Mesendoderm (in vitro differentiated cells): ENCODE data around the gene IL1R1.
A peak's percentile ranks its signal among the peaks of the same experiment; 100 is the strongest.

Source experiments
- DNase-seq: peaks from one replicate; pipeline ENCODE4 v3.0.0; 2013
- H2AK5ac ChIP-seq: 2 replicates; pipeline ENCODE4 v1.6.1; 2013; ENCODE audit warnings: low read length, inconsistent platforms
- H2BK120ac ChIP-seq: 2 replicates; pipeline ENCODE4 v1.6.1; 2013; ENCODE audit warnings: low read depth, mild to moderate bottlenecking, low read length, moderate library complexity, mixed read lengths
- H2BK15ac ChIP-seq: replicated peaks from 2 replicates; pipeline ENCODE4 v1.6.1; 2013; ENCODE audit warnings: low read depth, mild to moderate bottlenecking, moderate library complexity
- H2BK5ac ChIP-seq: 2 replicates; pipeline ENCODE4 v1.6.1; 2013; ENCODE audit warnings: low read length, inconsistent platforms
- H3K18ac ChIP-seq: 2 replicates; pipeline ENCODE4 v1.6.1; 2013; ENCODE audit warnings: mild to moderate bottlenecking, low read length, mixed read lengths
- H3K23ac ChIP-seq: one replicate; pipeline ENCODE4 v1.6.1; 2013; ENCODE audit warnings: low read length
- H3K27ac ChIP-seq: 2 replicates; pipeline ENCODE4 v1.5.1; 2013; ENCODE audit warnings: low read depth, mild to moderate bottlenecking, inconsistent platforms, low read length, moderate library complexity
- H3K27me3 ChIP-seq: 2 replicates; pipeline ENCODE4 v1.6.1; 2013; ENCODE audit warnings: low read length, control low read depth, mild to moderate bottlenecking, inconsistent platforms; ENCODE audit not compliant: insufficient read depth, poor library complexity
- H3K36me3 ChIP-seq: 2 replicates; pipeline ENCODE4 v1.6.1; 2013; ENCODE audit warnings: low read length, inconsistent platforms; ENCODE audit not compliant: control insufficient read depth, insufficient read depth
- H3K4ac ChIP-seq: one replicate; pipeline ENCODE4 v1.6.1; 2013; ENCODE audit warnings: low read depth, mild to moderate bottlenecking, low read length, moderate library complexity
- H3K4me1 ChIP-seq: 2 replicates; pipeline ENCODE4 v1.6.1; 2013; ENCODE audit warnings: low read depth, low read length, inconsistent platforms; ENCODE audit not compliant: control insufficient read depth
- H3K4me2 ChIP-seq: 2 replicates; pipeline ENCODE4 v1.6.1; 2013; ENCODE audit warnings: low read length
- H3K4me3 ChIP-seq: 2 replicates; pipeline ENCODE4 v1.5.1; 2013; ENCODE audit warnings: mild to moderate bottlenecking, low read length
- H3K56ac ChIP-seq: one replicate; pipeline ENCODE4 v1.6.1; 2013; ENCODE audit warnings: low read length
- H3K79me1 ChIP-seq: 2 replicates; pipeline ENCODE4 v1.6.1; 2013; ENCODE audit warnings: low read length, inconsistent platforms
- H3K79me2 ChIP-seq: 2 replicates; pipeline ENCODE4 v1.6.1; 2013; ENCODE audit warnings: mild to moderate bottlenecking, low read length; ENCODE audit not compliant: control insufficient read depth, insufficient read depth
- H3K9ac ChIP-seq: 2 replicates; pipeline ENCODE4 v1.6.1; 2013; ENCODE audit warnings: low read length, inconsistent platforms
- H4K5ac ChIP-seq: one replicate; pipeline ENCODE4 v1.6.1; 2013; ENCODE audit warnings: low read length
- H4K8ac ChIP-seq: one replicate; pipeline ENCODE4 v1.6.1; 2013; ENCODE audit warnings: low read depth, mild to moderate bottlenecking, control low read depth, low read length, moderate library complexity
- WGBS: extraction: QIAGEN DNeasy Blood & Tissue Kit; methylation state at CpG from one replicate; pipeline ENCODE4 v1.1.7; 2013; ENCODE audit warnings: low lambda C conversion rate, missing lambda C conversion rate; ENCODE audit not compliant: insufficient coverage; ENCODE audit errors: extremely low coverage; 5-methylcytosine and 5-hydroxymethylcytosine counted together

Gene IL1R1

DNA sequence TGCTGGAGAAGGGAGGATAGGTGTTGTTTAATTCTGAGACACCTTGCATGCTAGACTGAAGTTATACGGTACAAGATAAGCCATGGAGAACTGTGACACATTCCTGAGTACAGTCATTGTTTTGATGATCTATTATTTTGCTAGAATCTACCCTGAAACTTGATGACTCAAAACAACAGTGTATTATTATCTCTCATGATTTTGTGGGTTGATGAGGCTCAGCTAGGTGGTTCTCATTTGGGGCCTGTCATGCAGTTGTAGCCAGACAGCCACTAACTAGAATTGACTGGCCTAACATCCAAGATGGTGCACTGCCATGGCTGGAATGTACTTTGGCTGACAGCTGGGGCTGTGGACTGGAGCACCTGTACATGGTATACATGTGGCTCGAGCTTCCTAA is 5.4 kb upstream of the IL1R1 start:
- Histone ChIP-seq H4K5ac (no peak overlapping the region), H3K9ac (no peak overlapping the region), H3K4me1 (no peaks in the 10 kb centered on the region), H2BK120ac (no peak overlapping the region), H4K8ac (no peak overlapping the region), H3K18ac (no peak overlapping the region), H3K79me1 (no peaks in the 10 kb centered on the region), H3K36me3 (no peaks in the 10 kb centered on the region), H2BK15ac (no peak overlapping the region), H3K4me2 (no peak overlapping the region), H2BK5ac (no peak overlapping the region), H3K23ac (no peak overlapping the region), H3K56ac (no peak overlapping the region), H3K27ac (no peak overlapping the region), H2AK5ac (no peak overlapping the region), H3K4me3 (no peak overlapping the region), H3K27me3 (no peaks in the 10 kb centered on the region), H3K4ac (no peak overlapping the region), H3K79me2 (no peaks in the 10 kb centered on the region)
- WGBS = no CpG with 5 or more reads among the region's 2 CpGs
- DNase-seq = no peak

DNA sequence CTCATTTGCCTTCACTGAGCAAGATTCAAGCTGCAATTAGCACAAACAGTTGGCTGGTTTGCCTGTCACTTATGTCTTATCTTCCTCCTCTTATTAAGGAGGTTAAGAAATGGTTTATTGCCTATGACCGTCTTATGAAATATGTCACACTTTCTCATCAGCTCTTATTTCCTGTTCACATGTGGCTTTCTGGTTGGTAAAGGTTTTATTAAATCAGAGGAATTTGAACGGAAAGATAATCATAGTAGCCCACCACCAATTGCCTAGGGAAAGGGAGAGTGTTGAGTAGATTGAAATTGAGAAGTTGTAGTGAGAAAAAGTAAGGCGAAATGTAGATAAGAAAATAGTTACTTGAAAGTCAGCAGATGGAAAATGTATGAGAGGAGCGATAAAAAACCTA is 4.2 kb upstream of the IL1R1 start:
- Histone ChIP-seq H3K4ac (no peak overlapping the region), H3K4me3 (no peak overlapping the region), H3K56ac (no peak overlapping the region), H4K8ac (no peak overlapping the region), H3K9ac (no peak overlapping the region), H2BK120ac (no peak overlapping the region), H3K27me3 (no peaks in the 10 kb centered on the region), H3K79me2 (no peaks in the 10 kb centered on the region), H2AK5ac (no peak overlapping the region), H2BK5ac (no peak overlapping the region), H3K4me1 (no peaks in the 10 kb centered on the region), H4K5ac (no peak overlapping the region), H3K4me2 (no peak overlapping the region), H3K18ac (no peak overlapping the region), H3K27ac (no peak overlapping the region), H3K79me1 (no peaks in the 10 kb centered on the region), H2BK15ac (no peak overlapping the region), H3K23ac (no peak overlapping the region), H3K36me3 (no peaks in the 10 kb centered on the region)
- DNase-seq = peak; percentile 18
- 100% methylated on average over 2 of the region's 4 CpGs for WGBS

DNA sequence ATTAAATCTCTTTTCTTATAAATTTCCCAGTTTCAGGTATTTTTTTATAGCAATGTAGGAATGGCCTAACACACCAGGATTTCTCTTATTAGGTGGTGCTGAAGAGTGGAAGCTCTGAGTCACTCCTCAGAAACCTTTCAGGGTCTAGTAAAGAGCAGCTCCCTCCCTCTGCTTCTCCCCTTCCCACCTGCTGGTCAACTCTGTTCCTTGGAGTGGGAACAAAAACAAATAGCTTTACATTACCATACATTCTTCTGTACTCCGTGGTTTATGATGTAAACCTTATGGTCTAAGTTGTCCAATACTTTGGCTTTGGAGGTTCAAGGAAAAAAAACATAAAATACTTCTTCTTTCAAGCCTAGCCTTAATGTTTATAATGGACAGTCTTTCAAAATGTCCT is 2.7 kb upstream of the IL1R1 start:
- no peaks in the 10 kb centered on the region for H3K79me1 ChIP-seq
- no peak overlapping the region for H3K9ac ChIP-seq
- H3K4ac ChIP-seq = no peak overlapping the region
- no peak overlapping the region for H2BK5ac ChIP-seq
- H3K36me3 ChIP-seq = no peaks in the 10 kb centered on the region
- no peak overlapping the region for H3K4me2 ChIP-seq
- no peak overlapping the region for H2AK5ac ChIP-seq
- WGBS = no CpG with 5 or more reads among the region's 1 CpG
- H3K79me2 ChIP-seq = no peaks in the 10 kb centered on the region
- H2BK120ac ChIP-seq = no peak overlapping the region
- H2BK15ac ChIP-seq = no peak overlapping the region
- H3K56ac ChIP-seq = no peak overlapping the region
- no peak for DNase-seq
- H3K18ac ChIP-seq = no peak overlapping the region
- H3K27ac ChIP-seq = no peak overlapping the region
- H3K23ac ChIP-seq = no peak overlapping the region
- no peak overlapping the region for H3K4me3 ChIP-seq
- no peak overlapping the region for H4K5ac ChIP-seq
- no peaks in the 10 kb centered on the region for H3K4me1 ChIP-seq
- H3K27me3 ChIP-seq = no peaks in the 10 kb centered on the region
- no peak overlapping the region for H4K8ac ChIP-seq

DNA sequence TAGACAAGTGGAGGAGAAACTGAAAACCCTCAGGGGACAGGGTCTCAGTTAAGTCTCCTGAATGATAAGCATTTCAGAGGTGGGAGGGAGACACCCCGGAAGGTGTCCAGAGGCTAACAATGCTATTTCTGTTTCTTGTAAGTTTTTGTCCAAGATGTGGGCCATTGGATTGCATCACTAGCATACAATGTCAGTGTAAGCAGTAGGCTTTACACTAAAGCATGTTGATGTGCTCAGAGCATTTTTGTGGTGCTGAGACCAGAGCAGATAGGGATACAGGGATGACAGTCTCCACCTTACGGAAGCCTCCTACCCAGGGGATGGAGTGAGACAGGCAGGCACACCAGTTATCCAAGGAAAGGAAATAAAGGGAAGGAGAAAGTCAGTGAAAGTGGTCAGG is 2.2 kb upstream of the IL1R1 start:
- no peak overlapping the region for H2BK15ac ChIP-seq
- no peak overlapping the region for H3K23ac ChIP-seq
- H3K79me2 ChIP-seq = no peaks in the 10 kb centered on the region
- no peaks in the 10 kb centered on the region for H3K4me1 ChIP-seq
- no peak overlapping the region for H3K4ac ChIP-seq
- no peak overlapping the region for H3K56ac ChIP-seq
- no peak for DNase-seq
- H2BK5ac ChIP-seq = no peak overlapping the region
- H3K18ac ChIP-seq = no peak overlapping the region
- H3K27ac ChIP-seq = no peak overlapping the region
- no peak overlapping the region for H2AK5ac ChIP-seq
- H3K79me1 ChIP-seq = no peaks in the 10 kb centered on the region
- no peak overlapping the region for H4K5ac ChIP-seq
- H2BK120ac ChIP-seq = no peak overlapping the region
- no CpG with 5 or more reads among the region's 2 CpGs for WGBS
- no peak overlapping the region for H3K4me2 ChIP-seq
- no peak overlapping the region for H4K8ac ChIP-seq
- no peaks in the 10 kb centered on the region for H3K36me3 ChIP-seq
- no peak overlapping the region for H3K9ac ChIP-seq
- no peaks in the 10 kb centered on the region for H3K27me3 ChIP-seq
- no peak overlapping the region for H3K4me3 ChIP-seq

DNA sequence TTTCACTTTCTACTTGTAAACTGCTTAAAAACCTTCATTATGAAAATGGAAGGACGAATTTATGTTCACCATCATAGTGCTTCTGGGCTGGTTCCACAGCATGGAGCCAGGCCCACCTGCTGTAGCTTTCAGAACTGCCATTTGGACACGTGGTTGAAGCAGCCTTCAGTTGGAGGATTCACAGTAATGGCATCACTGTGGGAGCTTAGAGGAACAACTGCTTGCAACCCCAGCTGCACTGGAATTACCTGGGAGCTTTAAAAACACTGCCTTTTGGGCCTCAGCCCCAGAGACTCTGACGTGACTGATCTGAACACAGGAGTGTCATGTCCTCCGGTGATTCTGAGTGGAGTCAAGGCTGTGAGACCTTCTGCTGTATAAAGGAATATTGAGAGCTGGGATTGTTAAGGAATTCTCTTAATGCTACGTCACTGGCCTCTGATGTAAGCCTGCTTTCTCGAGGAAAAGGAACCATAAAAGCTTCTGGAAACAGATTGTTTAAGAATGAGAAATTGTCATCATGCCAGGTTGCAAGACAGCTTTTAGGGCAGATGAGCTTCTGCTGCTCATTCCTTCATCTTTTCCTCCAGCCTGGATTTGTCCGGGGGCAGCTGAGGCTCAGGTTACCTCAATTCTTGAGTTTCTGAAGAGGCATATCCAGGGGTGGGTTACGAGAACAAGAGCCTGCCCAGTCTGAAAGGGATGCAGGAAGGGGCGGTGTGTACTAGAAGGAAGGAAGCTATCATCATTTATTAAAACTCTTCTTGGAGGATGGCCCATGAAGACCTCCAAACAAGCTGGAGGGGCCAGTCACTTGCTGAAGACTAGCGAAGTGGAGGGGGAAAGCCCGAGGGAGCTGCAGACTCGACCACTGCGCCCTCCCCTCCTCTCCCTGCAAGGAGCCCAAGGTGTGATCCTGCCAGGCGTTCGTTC is 1.3 kb upstream of the IL1R1 start:
- no peak overlapping the region for H2BK5ac ChIP-seq
- H3K4ac ChIP-seq = no peak overlapping the region
- no peak overlapping the region for H3K23ac ChIP-seq
- no peaks in the 10 kb centered on the region for H3K27me3 ChIP-seq
- no peak overlapping the region for H4K8ac ChIP-seq
- no peak overlapping the region for H3K4me3 ChIP-seq
- no peaks in the 10 kb centered on the region for H3K79me2 ChIP-seq
- no CpG with 5 or more reads among the region's 15 CpGs for WGBS
- H3K18ac ChIP-seq = no peak overlapping the region
- no peak overlapping the region for H2BK120ac ChIP-seq
- no peak overlapping the region for H3K56ac ChIP-seq
- H3K36me3 ChIP-seq = no peaks in the 10 kb centered on the region
- H4K5ac ChIP-seq = no peak overlapping the region
- no peak overlapping the region for H3K9ac ChIP-seq
- H2BK15ac ChIP-seq = no peak overlapping the region
- H3K79me1 ChIP-seq = no peaks in the 10 kb centered on the region
- no peak overlapping the region for H3K27ac ChIP-seq
- no peaks in the 10 kb centered on the region for H3K4me1 ChIP-seq
- H3K4me2 ChIP-seq = no peak overlapping the region
- DNase-seq = no peak
- H2AK5ac ChIP-seq = no peak overlapping the region
